Endothelial cell of umbilical vein (primary cell): ENCODE data around the gene MAL. TPM values are rescaled to one million over a fixed set of nuclear protein-coding genes. Genes with fewer than 3 reads are reported as not detected.

Experiments used
- BruUV-seq: library from RNA; stranded (reverse); fragments of 400-500 nt; replicated peaks from 2 replicates; lab custom pipeline; 2021; lab: Mats Ljungman, UMichigan
- CTCF ChIA-PET: fragments of 300-600, 350-600 bp; sonication (Branson Sonifier 250); formaldehyde crosslinking; loops from one replicate; lab custom pipeline; 2021; ENCODE audit warnings: antibody characterized with exemption, inconsistent platforms; lab: Charles Lee
- POLR2A ChIA-PET: fragments of 300-600, 350-600 bp; sonication (Branson Sonifier 250); formaldehyde crosslinking; loops from one replicate; lab custom pipeline; 2021; ENCODE audit warnings: antibody characterized with exemption, inconsistent platforms; lab: Charles Lee
- DNase-seq: peaks from one replicate; pipeline ENCODE4 v3.0.0-alpha.2; 2011; ENCODE audit warnings: low read depth, low spot score
- FAIRE-seq: peaks from 2 replicates; lab custom pipeline; 2011; peaks lifted over from hg19 to GRCh38; lab: Jason Lieb, UNC
- H2AFZ ChIP-seq: 2 replicates; pipeline ENCODE4 v1.6.0; 2012; ENCODE audit warnings: low read depth, low read length, control low read depth, inconsistent platforms
- H3K27ac ChIP-seq: 2 replicates; pipeline ENCODE4 v1.5.1; 2011; ENCODE audit warnings: low read depth, mild to moderate bottlenecking, control low read depth, low read length, moderate library complexity; ENCODE audit not compliant: insufficient read depth
- H3K27me3 ChIP-seq, 2 experiments: 2 replicates each; pipeline versions ENCODE4 v1.6.0 to v1.6.1; 2011; ENCODE audit warnings: low read length in 2 of 2, mixed read lengths in 1 of 2; ENCODE audit not compliant: control insufficient read depth in 2 of 2, insufficient read depth in 2 of 2
- H3K36me3 ChIP-seq, 2 experiments: 2 replicates in 1 of 2; 3 replicates in 1 of 2; pipeline ENCODE4 v1.5.1; 2011; ENCODE audit warnings: low read length in 2 of 2, mild to moderate bottlenecking in 1 of 2, moderate library complexity in 1 of 2; ENCODE audit not compliant: control insufficient read depth in 2 of 2, insufficient read depth in 2 of 2; ENCODE audit errors: extremely low read depth in 1 of 2
- H3K4me1 ChIP-seq: 3 replicates; pipeline ENCODE4 v1.5.1; 2011; ENCODE audit warnings: mild to moderate bottlenecking, low read length; ENCODE audit not compliant: control insufficient read depth, insufficient read depth; ENCODE audit errors: extremely low read depth
- H3K4me2 ChIP-seq: 2 replicates; pipeline ENCODE4 v1.6.1; 2011; ENCODE audit warnings: low read length, control low read depth, mixed read lengths; ENCODE audit not compliant: insufficient read depth
- H3K4me3 ChIP-seq, 3 experiments: fragments of 200-600 bp in 1 of 3; sonication (generic), shearing (Covaris generic) in 1 of 3; replicated peaks in 1 of 3; 2 replicates each; pipeline ENCODE4 v1.5.1; 2011 to 2016; ENCODE audit warnings: control low read depth in 3 of 3, low read length in 3 of 3, mild to moderate bottlenecking in 2 of 3, inconsistent platforms in 1 of 3, low read depth in 1 of 3, moderate library complexity in 1 of 3; ENCODE audit not compliant: insufficient read depth in 1 of 3
- H3K79me2 ChIP-seq: 2 replicates; pipeline ENCODE4 v1.6.0; 2012; ENCODE audit warnings: low read length, inconsistent platforms; ENCODE audit not compliant: control insufficient read depth, insufficient read depth
- H3K9ac ChIP-seq: replicated peaks from 2 replicates; pipeline ENCODE3; 2011; ENCODE audit warnings: low read length, control low read depth; ENCODE audit not compliant: insufficient read depth; ENCODE audit errors: extremely low read depth
- H3K9me1 ChIP-seq: replicated peaks from 3 replicates; pipeline ENCODE4 v1.6.0; 2011; ENCODE audit warnings: mild to moderate bottlenecking, low read length; ENCODE audit not compliant: control insufficient read depth, insufficient read depth; ENCODE audit errors: extremely low read depth
- H3K9me3 ChIP-seq: replicated peaks from 2 replicates; pipeline ENCODE4 v1.5.1; 2012; ENCODE audit warnings: low read length, inconsistent platforms; ENCODE audit not compliant: control insufficient read depth, insufficient read depth
- H4K20me1 ChIP-seq: replicated peaks from 2 replicates; pipeline ENCODE3; 2011; ENCODE audit warnings: mild to moderate bottlenecking, low read length; ENCODE audit not compliant: control insufficient read depth, insufficient read depth; ENCODE audit errors: extremely low read depth
- EZH2 ChIP-seq: IDR thresholded peaks from 2 replicates; pipeline ENCODE4 v1.6.1; 2012; ENCODE audit warnings: borderline replicate concordance, low read depth, mild to moderate bottlenecking, moderate library complexity, low read length, inconsistent platforms; ENCODE audit not compliant: severe bottlenecking
- FOS ChIP-seq: IDR thresholded peaks from 2 replicates; pipeline ENCODE4 v1.6.1; 2011; ENCODE audit warnings: mild to moderate bottlenecking, low read length, moderate library complexity, borderline replicate concordance; ENCODE audit not compliant: insufficient read depth
- GATA2 ChIP-seq: IDR thresholded peaks from 2 replicates; pipeline ENCODE4 v1.7.0; 2011; ENCODE audit warnings: low read depth, mild to moderate bottlenecking, moderate library complexity, mixed read lengths, low read length; ENCODE audit not compliant: insufficient read length, insufficient read depth
- JUN ChIP-seq: IDR thresholded peaks from 2 replicates; pipeline ENCODE4 v1.6.1; 2011; ENCODE audit warnings: borderline replicate concordance, low read depth; ENCODE audit not compliant: insufficient read length, insufficient read depth
- MYC ChIP-seq: IDR thresholded peaks from one replicate; pipeline ENCODE4 v1.6.1; 2011; ENCODE audit warnings: mild to moderate bottlenecking, low read depth, low read length
- POLR2A ChIP-seq: IDR thresholded peaks from 2 replicates; pipeline ENCODE4 v1.6.1; 2012; ENCODE audit warnings: low read depth, mild to moderate bottlenecking, control low read depth, low read length
- POLR2AphosphoS5 ChIP-seq: IDR thresholded peaks from 2 replicates; pipeline ENCODE4 v1.6.1; 2012; ENCODE audit warnings: low read depth, mild to moderate bottlenecking, control low read depth, low read length, moderate library complexity; ENCODE audit not compliant: insufficient read depth
- dilution Hi-C: fragments of 300-500 bp; cut with MboI; formaldehyde crosslinking; loops from one replicate; pipeline ENCODE4 v1.15.0; 2019; ENCODE audit warnings: low sequenced_read_pairs; ENCODE audit not compliant: extremely low pct_ligation_motif_present
- intact Hi-C: fragments of 100-400 bp; cut with micrococcal nuclease; formaldehyde crosslinking; loops from one replicate; pipeline ENCODE4 v1.10.0; 2022
- polyA plus RNA-seq, 4 experiments: library from polyadenylated mRNA; depleted of rRNA in 3 of 4; stranded (reverse) in 3 of 4; unstranded in 1 of 4; fragments of >200 nt; gene quantifications; 2 replicates each; pipeline versions ENCODE4 v1.2.1 to v1.2.3, GENCODE V29; 2011 to 2012; ENCODE audit warnings: missing spikeins in 1 of 4
- total RNA-seq: library from RNA; stranded (reverse); gene quantifications from 2 replicates; pipeline ENCODE4 v1.2.3, GENCODE V29; 2021
- TF ChIP-seq, protein P1 (sequence below), 2 donors: IDR thresholded peaks; 1 replicate in 1 of 2; 2 replicates in 1 of 2; pipeline ENCODE4 v1.5.1; 2011; ENCODE audit warnings: low read length in 2 of 2, mild to moderate bottlenecking in 2 of 2, moderate library complexity in 2 of 2, control low read depth in 1 of 2, inconsistent platforms in 1 of 2, low read depth in 1 of 2; ENCODE audit not compliant: insufficient read depth in 1 of 2; ENCODE audit errors: extremely low read depth in 1 of 2
- TF ChIP-seq, protein P2 (sequence below): IDR thresholded peaks from 2 replicates; pipeline ENCODE4 v1.6.1; 2011; ENCODE audit not compliant: insufficient read depth, insufficient read length

The MAL gene
- total and polyA plus RNA-seq, 2 donors (not counting 3 experiments of a cell fraction or from before 2014, with no cell fraction given): not detected

DNA sequence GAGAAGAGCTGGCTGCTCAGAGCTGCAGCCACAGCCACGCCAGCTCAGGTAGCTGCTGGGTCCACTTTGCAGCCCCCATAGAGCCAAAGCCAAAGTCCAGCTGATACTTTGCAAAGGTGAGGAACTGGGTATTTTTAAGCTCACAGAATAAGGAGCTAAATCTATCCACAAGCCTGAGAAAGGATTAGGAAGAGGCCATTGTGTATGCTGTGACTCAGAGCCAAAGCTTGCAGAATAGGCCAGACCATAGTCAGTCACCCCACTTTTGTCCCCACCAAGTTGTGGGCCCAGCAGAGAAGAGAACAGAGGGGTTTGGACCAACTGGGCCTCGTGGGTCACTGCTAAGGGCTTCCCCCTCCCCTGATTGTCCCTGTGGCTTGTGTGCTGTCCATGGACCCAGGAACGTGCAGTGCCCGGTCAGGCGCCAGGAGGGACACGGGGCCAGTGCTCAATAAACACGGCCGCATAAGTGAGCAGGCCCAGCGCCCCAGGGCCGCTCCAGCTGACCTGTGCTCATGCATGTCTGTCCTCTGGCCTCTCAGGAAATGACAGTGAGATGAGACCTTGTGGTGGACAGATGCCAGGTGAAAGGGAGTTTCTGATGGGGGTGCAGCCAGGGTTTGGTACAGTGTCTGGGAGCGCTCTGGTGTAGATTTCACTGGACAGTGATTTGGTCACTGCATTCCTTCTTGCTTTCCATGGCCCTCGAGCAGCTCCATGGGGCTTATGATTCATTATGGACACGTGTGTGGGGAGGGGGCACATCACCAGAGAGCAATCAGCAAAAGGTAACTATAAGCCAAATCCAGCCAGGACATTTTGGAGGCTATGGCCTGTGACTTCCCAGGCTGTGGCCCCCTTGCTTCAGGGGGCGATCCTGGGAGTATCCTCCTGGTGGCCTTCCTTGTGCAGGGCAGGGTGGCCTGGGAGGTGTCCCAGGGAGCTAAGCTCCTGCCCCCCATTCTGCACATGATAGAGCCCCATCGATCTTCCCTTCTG, 31.3 kb downstream of the MAL start:
- Histone ChIP-seq H2AFZ (no peak overlapping the region), H3K27ac (no peak overlapping the region), H3K9me3 (no peaks in the 10 kb centered on the region), H3K9ac (no peak overlapping the region), H3K27me3 (no peaks in the 10 kb centered on the region), H3K4me2 (no peak overlapping the region), H3K79me2 (no peaks in the 10 kb centered on the region), H4K20me1 (no peaks in the 10 kb centered on the region), H3K9me1 (no peaks in the 10 kb centered on the region), H3K4me3 (no peak overlapping the region), H3K4me1 (no peaks in the 10 kb centered on the region), H3K36me3 (no peaks in the 10 kb centered on the region)
- dilution Hi-C loops (no loop called here), intact Hi-C loops (no loop called here)
- POLR2A ChIA-PET: no interaction called here
- DNase-seq (no peak), FAIRE-seq (no peak)
- no TSS peak for BruUV-seq
- CTCF ChIA-PET: interaction anchor here (0.9 kb wide), 1 partner anchor 35 kb away, joined by 3 read pairs; no protein-coding TSS in a partner anchor
- no peak for TF ChIP-seq POLR2AphosphoS5
- no peak for TF ChIP-seq EZH2
- no peak for TF ChIP-seq MYC
- no peak for TF ChIP-seq FOS
- TF ChIP-seq, protein P1, sequence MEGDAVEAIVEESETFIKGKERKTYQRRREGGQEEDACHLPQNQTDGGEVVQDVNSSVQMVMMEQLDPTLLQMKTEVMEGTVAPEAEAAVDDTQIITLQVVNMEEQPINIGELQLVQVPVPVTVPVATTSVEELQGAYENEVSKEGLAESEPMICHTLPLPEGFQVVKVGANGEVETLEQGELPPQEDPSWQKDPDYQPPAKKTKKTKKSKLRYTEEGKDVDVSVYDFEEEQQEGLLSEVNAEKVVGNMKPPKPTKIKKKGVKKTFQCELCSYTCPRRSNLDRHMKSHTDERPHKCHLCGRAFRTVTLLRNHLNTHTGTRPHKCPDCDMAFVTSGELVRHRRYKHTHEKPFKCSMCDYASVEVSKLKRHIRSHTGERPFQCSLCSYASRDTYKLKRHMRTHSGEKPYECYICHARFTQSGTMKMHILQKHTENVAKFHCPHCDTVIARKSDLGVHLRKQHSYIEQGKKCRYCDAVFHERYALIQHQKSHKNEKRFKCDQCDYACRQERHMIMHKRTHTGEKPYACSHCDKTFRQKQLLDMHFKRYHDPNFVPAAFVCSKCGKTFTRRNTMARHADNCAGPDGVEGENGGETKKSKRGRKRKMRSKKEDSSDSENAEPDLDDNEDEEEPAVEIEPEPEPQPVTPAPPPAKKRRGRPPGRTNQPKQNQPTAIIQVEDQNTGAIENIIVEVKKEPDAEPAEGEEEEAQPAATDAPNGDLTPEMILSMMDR (IDR thresholded peaks at IDR 0.05; ENCODE audit: extremely low read depth in 1 of 2, insufficient read depth in 1 of 2, low read depth in 1 of 2, low read length in 2 of 2): no peak
- TF ChIP-seq, protein P2, sequence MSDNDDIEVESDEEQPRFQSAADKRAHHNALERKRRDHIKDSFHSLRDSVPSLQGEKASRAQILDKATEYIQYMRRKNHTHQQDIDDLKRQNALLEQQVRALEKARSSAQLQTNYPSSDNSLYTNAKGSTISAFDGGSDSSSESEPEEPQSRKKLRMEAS: no peak
- TF ChIP-seq JUN: no peak
- no peak for TF ChIP-seq GATA2
- no peak for TF ChIP-seq POLR2A
